GM12875 (cell line): Measurements from ENCODE around the gene PLEKHM2.
"Not testable (repeated sequence)": the region's sequence is repeated elsewhere in the genome, so short reads cannot be mapped to it uniquely, and the experiment has no call there.

Source experiments
- H3K4me3 ChIP-seq: one replicate; pipeline ENCODE4 v1.5.1; 2011; ENCODE audit warnings: low read depth, low read length, control low read depth
- TF ChIP-seq, protein P1 (sequence below): IDR thresholded peaks from 2 replicates; pipeline ENCODE4 v1.5.1; 2011; ENCODE audit warnings: low read depth, mild to moderate bottlenecking, control low read depth, inconsistent platforms, low read length, moderate library complexity, borderline replicate concordance; ENCODE audit not compliant: insufficient read depth

Gene PLEKHM2

DNA sequence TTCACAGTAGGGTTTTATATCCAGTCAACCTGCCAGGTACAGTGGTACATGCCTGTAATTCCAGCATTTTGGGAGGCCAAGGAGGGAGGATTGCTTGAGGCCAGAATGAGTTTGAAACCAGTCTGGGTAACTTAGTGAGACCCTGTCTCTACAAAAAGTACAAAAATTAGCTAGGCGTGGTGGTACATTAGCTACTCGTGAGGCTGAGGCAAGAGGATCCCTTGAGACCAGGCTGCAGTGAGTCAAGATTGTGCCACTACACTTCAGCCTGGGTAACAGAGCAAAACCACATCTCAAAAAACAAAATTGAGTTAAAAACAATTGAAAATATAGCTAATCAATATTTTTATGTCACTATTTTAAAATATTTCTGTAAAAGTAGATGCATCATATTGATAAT, 33.7 kb upstream of the PLEKHM2 start:
- H3K4me3 ChIP-seq = no peak overlapping the region
- TF ChIP-seq, protein P1, sequence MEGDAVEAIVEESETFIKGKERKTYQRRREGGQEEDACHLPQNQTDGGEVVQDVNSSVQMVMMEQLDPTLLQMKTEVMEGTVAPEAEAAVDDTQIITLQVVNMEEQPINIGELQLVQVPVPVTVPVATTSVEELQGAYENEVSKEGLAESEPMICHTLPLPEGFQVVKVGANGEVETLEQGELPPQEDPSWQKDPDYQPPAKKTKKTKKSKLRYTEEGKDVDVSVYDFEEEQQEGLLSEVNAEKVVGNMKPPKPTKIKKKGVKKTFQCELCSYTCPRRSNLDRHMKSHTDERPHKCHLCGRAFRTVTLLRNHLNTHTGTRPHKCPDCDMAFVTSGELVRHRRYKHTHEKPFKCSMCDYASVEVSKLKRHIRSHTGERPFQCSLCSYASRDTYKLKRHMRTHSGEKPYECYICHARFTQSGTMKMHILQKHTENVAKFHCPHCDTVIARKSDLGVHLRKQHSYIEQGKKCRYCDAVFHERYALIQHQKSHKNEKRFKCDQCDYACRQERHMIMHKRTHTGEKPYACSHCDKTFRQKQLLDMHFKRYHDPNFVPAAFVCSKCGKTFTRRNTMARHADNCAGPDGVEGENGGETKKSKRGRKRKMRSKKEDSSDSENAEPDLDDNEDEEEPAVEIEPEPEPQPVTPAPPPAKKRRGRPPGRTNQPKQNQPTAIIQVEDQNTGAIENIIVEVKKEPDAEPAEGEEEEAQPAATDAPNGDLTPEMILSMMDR = no peak

DNA sequence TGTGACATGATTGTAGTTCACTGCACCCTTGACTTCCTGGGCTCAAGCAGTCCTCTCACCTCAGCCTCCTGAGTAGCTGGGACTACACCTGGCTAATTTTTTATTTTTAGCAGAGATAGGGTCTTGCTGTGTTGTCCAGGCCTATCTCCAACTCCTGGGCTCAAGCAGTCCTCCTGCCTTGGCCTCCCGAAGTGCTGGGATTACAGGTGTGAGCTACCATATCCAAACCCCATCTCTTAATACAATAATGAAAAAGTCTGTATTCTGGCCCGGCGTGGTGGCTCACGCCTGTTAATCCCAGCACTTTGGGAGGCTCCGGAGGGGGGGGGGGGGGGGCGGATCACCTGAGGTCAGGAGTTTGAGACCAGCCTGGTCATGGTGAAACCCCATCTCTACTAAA, 32.0 kb upstream of the PLEKHM2 start:
- not testable (repeated sequence) for H3K4me3 ChIP-seq

DNA sequence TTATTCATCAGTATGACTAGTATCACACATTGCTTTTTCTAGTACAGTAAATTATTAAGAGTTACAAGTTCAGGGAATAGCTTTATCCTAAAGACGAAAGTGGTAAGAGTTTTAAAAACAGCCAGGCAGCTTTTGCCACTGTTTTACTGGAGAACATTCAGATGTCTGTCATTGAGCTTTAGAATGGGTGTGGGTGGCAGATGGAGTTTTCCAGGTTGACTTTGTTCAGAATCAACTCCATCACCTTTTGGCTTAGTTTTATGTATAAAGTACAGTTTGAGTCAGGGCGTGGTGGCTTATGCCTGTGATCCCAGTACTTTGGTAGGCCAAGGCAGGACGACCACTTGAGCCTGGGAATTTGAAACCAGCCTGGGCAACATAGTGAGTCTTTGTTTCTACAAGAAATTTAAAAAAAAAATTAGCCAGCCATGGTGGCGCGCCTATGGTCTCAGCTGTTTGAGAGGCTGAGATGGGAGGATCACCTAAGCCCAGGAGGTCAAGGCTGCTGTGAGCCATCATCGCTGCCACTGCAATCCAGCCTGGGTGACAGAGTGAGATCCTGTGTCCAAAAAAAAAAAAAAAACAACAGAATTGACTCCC, 29.9 kb upstream of the PLEKHM2 start:
- H3K4me3 ChIP-seq = no peak overlapping the region
- TF ChIP-seq, protein P1 = no peak

DNA sequence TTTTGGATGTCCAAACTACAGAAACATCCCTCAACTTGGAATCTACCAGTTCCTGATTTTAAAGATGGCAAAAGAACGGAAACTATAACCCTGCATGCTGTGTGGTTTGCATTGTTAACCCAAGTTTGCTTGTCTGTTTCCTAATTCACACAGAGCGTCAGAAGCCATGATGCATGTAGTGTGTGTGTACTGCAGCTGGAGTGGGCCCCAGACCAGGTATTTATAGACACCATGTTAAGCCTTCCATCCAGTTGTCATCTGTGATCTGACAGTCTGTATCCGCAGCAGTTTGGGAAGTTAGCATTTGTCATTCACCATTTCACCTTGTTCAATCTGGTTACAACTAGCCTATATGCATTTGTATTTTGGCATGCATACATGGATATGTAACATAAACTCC, 27.7 kb upstream of the PLEKHM2 start:
- H3K4me3 ChIP-seq = no peak overlapping the region
- TF ChIP-seq, protein P1 = no peak

DNA sequence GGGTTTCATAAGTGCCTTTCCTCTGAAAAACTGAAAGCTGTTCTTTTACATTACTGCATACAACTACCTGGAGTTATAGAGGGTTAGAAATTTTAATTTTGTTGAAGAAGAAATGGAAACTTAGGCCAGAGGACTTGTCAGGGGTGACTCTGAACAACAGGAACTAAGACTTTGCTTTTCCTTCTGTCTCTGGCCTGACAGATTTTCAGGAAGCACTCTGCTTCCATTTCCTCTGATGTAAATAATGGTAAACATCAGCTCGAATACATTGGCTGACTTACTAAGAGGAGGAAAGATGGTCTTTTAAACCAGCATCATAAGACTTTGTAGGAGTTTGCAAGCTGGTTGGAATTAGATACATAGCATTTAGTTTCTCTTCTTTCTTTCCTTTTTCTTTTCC, 27.1 kb upstream of the PLEKHM2 start:
- TF ChIP-seq, protein P1 = no peak
- no peak overlapping the region for H3K4me3 ChIP-seq

DNA sequence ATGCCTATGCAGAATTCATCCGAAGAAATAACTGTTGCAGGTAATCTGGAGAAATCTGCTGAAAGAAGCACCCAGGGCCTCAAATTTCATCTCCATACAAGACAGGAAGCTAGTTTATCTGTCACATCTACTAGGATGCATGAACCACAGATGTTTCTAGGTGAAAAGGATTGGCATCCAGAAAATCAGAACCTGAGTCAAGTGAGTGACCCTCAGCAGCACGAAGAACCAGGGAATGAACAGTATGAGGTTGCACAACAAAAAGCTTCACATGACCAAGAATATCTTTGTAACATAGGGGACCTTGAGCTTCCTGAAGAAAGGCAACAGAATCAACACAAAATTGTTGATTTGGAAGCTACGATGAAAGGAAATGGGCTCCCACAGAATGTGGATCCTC, 24.0 kb upstream of the PLEKHM2 start:
- no peak overlapping the region for H3K4me3 ChIP-seq
- TF ChIP-seq, protein P1 = no peak

DNA sequence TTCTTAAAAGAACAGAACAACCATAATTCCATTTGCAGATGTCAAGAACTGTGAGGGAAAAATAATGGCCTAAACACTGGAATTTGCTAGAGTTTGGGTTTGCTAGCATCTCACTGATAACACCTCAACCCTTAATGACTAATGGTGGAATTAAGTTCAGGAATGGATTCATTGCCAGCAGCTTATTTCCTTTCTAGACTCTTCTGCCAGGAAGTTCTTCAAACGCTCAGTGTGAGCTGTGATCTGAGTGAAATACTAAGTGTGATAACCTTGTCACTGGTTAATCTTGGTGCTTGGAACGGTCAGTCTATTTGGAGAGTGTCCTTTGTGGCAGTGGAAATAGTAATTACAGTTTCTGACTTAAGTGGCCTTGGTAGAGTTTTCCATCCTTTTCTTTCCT, 21.6 kb upstream of the PLEKHM2 start:
- no peak overlapping the region for H3K4me3 ChIP-seq
- TF ChIP-seq, protein P1 = no peak

DNA sequence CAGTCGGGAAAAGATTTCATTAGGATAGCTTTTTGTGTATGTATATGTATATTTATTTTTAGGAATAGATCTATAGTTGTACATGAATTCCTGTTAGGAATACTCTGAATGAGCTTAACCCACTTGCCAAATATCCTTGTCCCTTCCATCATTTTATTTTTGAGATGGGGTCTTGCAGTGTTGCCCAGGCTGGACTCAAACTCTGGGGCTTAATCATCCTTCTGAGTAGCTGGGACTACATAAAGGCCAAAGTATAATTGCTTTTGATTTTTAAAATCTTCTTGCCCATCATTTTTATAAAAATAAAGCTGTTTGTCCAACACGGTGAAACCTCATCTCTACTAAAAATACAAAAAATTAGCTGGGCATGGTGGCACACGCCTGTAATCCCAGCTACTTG, 20.2 kb upstream of the PLEKHM2 start:
- H3K4me3 ChIP-seq = no peak overlapping the region
- TF ChIP-seq, protein P1 = no peak
